Measurements from ENCODE around the gene USH1C. TPM values are rescaled to one million over a fixed set of nuclear protein-coding genes. Genes with fewer than 3 reads are reported as not detected.

Gene USH1C
- total RNA-seq, 1 experiment from 2014 or later, result 35.4 TPM

- no peak for DNase-seq (ENCODE audit: extremely low read depth, low read depth)
Observed at GRCh38 chr11:17528906-17529843, 15.0 kb downstream of the USH1C start.

- DNase-seq (ENCODE audit: extremely low read depth, low read depth), result no peak
Observed at GRCh38 chr11:17528181-17528691, 16.0 kb downstream of the USH1C start.

DNA sequence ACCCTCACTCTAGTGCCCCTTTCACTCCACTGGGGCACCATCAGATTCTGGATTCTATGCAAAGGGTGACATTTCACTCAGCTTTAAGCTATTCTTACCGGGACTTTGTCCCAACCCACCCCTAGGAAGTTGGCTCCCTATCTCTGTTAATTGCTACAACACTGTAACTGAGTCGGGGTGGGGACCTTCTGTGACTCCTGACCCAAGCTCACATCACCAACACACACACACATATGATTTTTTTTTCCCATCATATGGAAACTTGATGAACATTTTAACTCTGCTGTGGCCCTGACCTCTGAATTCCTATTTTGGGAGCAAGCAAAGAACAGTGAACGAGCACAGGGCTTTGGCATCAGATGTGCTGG lies 16.6 kb downstream of the USH1C start:
- no peak for DNase-seq (ENCODE audit: extremely low read depth, low read depth)

GRCh38 chr11:17526931-17527627 lies 17.1 kb downstream of the USH1C start:
- DNase-seq (ENCODE audit: extremely low read depth, low read depth), result no peak

- no peak for DNase-seq (ENCODE audit: extremely low read depth, low read depth)
Observed at GRCh38 chr11:17526326-17526725, 17.9 kb downstream of the USH1C start.

DNA sequence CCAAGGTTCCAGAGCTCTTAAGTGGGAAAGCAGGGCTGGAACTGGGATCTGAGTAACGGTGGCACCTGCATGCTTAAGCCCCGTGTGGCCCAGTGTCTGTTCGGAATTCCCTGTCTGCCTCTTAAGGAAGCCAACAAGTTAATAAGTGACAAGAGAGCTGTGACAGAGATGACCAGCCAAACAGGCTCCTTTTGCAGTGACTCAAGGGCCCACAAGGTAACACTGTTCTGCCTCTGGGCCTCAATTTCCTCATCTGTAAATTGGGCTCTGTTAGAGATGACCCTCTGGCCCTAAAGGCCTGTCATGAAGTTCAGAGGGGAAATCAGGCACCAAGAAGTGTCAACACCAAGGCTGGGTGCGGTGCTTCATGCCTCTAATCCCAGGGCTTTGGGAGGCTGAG lies 18.6 kb downstream of the USH1C start:
- no peak for DNase-seq (ENCODE audit: extremely low read depth, low read depth)

- DNase-seq (ENCODE audit: extremely low read depth, low read depth), result no peak
Observed at GRCh38 chr11:17524221-17524620, 20.0 kb downstream of the USH1C start.

DNA sequence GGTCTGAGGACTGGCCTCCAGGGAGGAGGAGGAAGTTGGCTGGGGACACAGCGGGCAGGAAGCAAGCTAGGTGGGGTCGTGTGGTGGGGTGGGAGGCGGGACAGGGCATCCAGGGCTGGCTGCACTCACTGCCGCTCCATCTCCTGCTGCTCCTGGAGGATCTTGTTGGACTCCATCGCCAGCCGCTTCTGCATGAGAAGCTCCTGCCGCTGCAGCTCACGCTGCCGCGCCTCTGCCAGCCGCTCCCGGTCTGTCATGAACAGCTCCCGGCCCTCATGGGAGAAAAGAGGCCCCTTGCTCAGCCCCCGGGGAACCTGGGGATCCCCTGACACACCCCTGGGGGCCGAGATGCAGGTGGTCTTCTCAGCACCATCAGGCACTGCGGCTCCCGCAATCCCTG lies 21.6 kb downstream of the USH1C start:
- DNase-seq (ENCODE audit: extremely low read depth, low read depth), result no peak

- DNase-seq (ENCODE audit: extremely low read depth, low read depth), result no peak
Observed at GRCh38 chr11:17521106-17521900, 22.9 kb downstream of the USH1C start.

GRCh38 chr11:17519061-17519885 lies 24.9 kb downstream of the USH1C start:
- no peak for DNase-seq (ENCODE audit: extremely low read depth, low read depth)

DNA sequence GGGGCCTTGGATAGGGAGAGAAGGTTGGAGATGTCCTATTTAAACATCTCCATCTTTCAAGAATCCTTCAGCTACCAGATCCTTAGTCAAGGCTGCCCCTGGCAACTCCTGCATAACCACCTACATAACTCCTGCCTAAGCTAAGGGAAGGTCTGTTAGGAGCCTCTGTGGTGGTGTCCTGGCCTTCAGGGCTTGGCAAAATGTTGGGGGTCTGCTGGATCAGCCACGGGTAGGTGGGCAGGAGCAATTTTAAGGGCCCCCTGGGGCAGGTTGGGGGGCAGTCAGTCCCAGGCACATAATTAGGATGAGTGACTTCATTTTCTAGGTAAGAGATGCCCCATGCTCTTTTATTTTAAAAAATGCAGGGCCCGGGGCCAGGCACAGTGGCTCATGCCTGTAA lies 25.9 kb downstream of the USH1C start:
- no peak for DNase-seq (ENCODE audit: extremely low read depth, low read depth)

GRCh38 chr11:17517186-17517585 lies 27.0 kb downstream of the USH1C start:
- no peak for DNase-seq (ENCODE audit: extremely low read depth, low read depth)

DNA sequence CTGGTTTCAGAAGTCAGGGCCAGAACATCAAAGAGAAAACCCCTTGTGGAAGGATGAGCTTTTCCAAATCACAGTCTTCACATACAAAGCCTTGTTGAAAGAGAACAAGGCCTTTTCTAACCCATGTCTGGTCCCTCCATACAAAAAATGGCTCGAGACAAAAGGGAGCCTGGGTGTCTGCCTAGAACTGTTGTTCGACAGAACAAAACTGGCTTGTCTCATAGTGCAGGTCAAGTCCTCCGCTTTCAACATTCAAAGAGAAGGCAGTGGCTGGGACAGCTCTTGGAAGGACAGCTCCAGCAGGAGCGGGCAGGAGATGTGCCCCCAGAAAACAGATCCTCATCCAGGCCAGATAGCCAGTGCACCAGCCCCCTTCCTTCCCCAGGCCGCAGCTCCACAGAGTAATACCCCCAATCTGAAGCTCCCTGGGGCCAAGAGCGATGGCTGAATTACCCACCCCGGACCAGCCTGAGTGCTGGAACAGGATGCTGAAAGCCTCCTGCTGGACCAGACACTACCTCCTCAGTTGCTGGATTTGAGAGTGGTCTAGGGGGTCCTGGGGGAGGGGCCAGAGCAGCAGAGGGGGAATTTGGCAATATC lies 27.6 kb downstream of the USH1C start:
- no peak for DNase-seq (ENCODE audit: extremely low read depth, low read depth)

DNA sequence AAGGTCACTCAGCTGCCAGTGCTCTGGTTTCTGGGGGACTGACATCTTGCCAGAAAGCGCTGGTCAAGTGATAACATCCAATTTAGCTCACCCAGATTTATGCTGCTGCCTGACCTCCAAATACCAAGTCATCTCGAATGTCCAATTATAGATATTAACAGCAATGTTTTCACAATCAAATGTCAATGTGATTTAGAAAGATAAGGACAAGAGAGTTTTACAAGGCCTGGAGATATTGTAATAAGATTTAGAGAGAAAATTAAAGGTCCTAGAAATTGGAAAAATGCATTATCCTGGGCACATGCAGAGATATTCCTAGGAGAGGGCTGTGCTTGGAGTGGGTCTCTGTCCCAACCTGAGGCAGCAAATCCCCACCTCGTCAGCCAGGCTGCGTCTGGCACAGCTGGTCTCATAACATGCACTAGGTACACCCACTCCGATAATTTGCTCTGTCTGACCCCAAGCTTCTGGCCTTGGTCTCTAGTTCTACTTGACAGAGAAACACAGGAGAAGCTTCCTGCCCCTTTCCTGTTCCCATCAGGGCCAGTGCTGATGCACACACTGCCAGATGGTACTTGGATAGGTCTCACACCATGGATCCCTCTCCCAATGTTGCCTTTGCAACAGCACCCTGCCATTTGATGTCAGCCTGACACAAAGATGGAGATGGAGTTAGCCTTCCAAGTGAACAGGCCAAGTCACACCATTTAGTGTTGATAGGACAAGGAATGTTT lies 28.6 kb downstream of the USH1C start:
- DNase-seq (ENCODE audit: extremely low read depth, low read depth), result no peak

- DNase-seq (ENCODE audit: extremely low read depth, low read depth), result no peak
Observed at GRCh38 chr11:17514476-17514875, 29.7 kb downstream of the USH1C start.

DNA sequence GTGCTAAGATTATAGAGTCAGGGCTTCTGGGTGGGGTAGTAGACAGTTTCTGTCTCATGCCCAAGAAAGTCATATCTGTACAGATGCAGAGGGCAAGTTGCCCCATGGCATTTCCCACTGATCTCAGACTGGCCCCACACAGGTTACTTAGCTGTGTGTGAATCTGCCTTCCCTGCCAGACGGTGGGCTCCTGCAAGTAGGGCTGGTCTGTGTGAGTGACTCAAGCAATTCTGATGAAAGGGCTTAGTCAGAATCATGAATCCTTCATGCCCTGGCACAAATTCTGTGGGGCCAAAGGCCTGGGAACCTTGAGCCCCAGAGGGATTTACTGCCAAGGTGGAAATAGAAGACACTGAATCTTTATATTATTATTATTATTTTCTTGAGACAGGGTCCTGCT lies 30.4 kb downstream of the USH1C start:
- DNase-seq (ENCODE audit: extremely low read depth, low read depth), result no peak

DNA sequence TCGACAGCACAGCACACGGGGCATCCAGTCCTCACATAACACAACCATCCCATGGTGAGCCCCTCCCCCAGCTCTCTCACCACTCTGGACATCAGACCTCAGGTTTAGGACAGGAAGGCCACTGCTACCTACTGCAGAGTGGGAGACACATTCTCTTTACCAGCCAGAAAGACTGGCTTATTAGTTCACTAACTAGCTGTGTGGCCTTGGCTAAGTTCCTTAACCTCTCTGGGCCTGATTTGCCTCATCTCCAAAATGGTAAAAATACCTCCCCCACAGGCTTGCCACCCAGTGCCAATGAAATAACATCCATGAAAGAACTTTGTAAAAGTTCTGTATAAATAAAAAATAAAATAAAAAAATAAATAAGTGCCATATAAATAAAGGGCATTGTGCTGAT lies 32.1 kb downstream of the USH1C start:
- DNase-seq (ENCODE audit: extremely low read depth, low read depth), result no peak

GRCh38 chr11:17511571-17511970 lies 32.6 kb downstream of the USH1C start:
- DNase-seq (ENCODE audit: extremely low read depth, low read depth), result no peak

Measured in NCI-H460 (cell line).